ENCODE measurements around the gene CRYBG2. TPM values are rescaled to one million over a fixed set of nuclear protein-coding genes. Genes with fewer than 3 reads are reported as not detected.

CRYBG2 gene
- total RNA-seq, 4 donors from 2014 or later, result not detected

DNA sequence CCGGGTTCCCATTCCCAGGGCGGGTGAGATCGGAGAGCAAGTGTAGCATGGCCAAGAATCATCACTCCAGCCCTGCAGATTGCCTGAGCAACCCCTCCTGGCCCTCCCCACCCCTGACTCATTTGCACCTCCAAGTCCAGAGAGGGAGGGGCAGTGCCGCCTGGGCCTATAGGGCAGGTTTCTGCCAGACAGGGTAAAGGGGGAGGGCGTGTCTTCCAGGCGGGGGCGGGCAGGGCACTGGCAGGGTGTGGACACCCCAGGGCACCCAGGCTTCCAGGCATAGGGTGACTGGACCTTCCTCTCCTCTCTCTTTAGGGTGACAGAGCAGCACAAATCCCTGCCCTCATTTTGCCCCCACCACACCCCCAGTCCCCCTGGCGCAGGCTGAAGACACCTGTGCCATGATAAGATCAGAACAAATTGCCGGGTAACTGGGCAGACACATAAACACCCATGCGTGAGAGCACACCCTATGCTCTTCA, 3.2 kb upstream of the CRYBG2 start:
- H3K9me3 ChIP-seq, result no peaks in the 10 kb centered on the region
- no peak for TF ChIP-seq POLR2A (IDR thresholded peaks at IDR 0.05)
- TF ChIP-seq CTCF (IDR thresholded peaks at IDR 0.05 in 4 of 5, conservative IDR thresholded peaks at IDR 0.05 in 1 of 5), result no peak
- ATAC-seq, result no peak
- no peak overlapping the region for H3K27ac ChIP-seq
- no peaks in the 10 kb centered on the region for H3K36me3 ChIP-seq
- H3K27me3 ChIP-seq, result peaks cover 32 to 37% (median 34%) of the 10 kb centered on the region in 3 donors
- in situ Hi-C loops (cut with MboI; ENCODE audit: low sequenced_read_pairs in 4 of 4), result no loop called here
- no peak overlapping the region for H3K4me3 ChIP-seq
- no peak for DNase-seq
- peaks cover 0 to 5% of the 10 kb centered on the region in 2 donors for H3K4me1 ChIP-seq
- intact Hi-C loops (cut with DNase I; ENCODE audit: low total_unique reads), result no loop called here

GRCh38 chr1:26356106-26356505, 2.2 kb upstream of the CRYBG2 start:
- Histone ChIP-seq H3K27me3 (peaks cover 23 to 31% (median 25%) of the 10 kb centered on the region in 3 donors), H3K27ac (no peak overlapping the region), H3K4me1 (peaks cover 0 to 5% of the 10 kb centered on the region in 2 donors), H3K36me3 (no peaks in the 10 kb centered on the region), H3K9me3 (no peaks in the 10 kb centered on the region), H3K4me3 (no peak overlapping the region)
- in situ Hi-C loops (cut with MboI; ENCODE audit: low sequenced_read_pairs in 4 of 4) (no loop called here), intact Hi-C loops (cut with DNase I; ENCODE audit: low total_unique reads) (no loop called here)
- DNase-seq (no peak), ATAC-seq (no peak)
- TF ChIP-seq CTCF (IDR thresholded peaks at IDR 0.05 in 4 of 5, conservative IDR thresholded peaks at IDR 0.05 in 1 of 5) (no peak), POLR2A (IDR thresholded peaks at IDR 0.05) (no peak)

DNA sequence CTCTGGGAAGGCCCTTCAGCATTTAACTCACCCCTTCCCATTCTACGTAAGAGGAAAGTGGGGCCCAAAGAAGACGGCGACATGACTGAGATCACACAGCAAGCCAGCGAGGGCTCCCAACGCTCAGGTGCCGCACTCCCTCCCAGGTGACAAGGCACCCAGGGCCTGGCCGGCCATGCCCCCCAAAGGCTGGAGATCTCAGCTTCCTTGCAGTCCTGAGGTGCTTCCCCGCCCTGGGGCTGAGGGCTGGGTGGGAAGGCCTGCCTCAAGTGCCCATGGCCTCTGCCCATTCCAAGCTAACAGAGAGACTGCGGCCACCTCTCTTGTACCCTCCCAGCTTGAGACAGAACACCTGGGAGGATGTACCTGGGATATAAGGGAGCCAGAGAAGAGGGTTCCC, 1.0 kb upstream of the CRYBG2 start:
- in situ Hi-C loops (cut with MboI; ENCODE audit: low sequenced_read_pairs in 4 of 4), result no loop called here
- ATAC-seq (no peak), DNase-seq (no peak)
- TF ChIP-seq POLR2A (IDR thresholded peaks at IDR 0.05) (no peak), CTCF (IDR thresholded peaks at IDR 0.05 in 4 of 5, conservative IDR thresholded peaks at IDR 0.05 in 1 of 5) (no peak)
- Histone ChIP-seq H3K27ac (no peak overlapping the region), H3K27me3 (peaks cover 12 to 20% (median 14%) of the 10 kb centered on the region in 3 donors), H3K4me3 (no peak overlapping the region), H3K4me1 (peaks cover 0 to under 1% of the 10 kb centered on the region in 2 donors), H3K9me3 (no peaks in the 10 kb centered on the region), H3K36me3 (no peaks in the 10 kb centered on the region)
- intact Hi-C loops (cut with DNase I; ENCODE audit: low total_unique reads), result no loop called here

DNA sequence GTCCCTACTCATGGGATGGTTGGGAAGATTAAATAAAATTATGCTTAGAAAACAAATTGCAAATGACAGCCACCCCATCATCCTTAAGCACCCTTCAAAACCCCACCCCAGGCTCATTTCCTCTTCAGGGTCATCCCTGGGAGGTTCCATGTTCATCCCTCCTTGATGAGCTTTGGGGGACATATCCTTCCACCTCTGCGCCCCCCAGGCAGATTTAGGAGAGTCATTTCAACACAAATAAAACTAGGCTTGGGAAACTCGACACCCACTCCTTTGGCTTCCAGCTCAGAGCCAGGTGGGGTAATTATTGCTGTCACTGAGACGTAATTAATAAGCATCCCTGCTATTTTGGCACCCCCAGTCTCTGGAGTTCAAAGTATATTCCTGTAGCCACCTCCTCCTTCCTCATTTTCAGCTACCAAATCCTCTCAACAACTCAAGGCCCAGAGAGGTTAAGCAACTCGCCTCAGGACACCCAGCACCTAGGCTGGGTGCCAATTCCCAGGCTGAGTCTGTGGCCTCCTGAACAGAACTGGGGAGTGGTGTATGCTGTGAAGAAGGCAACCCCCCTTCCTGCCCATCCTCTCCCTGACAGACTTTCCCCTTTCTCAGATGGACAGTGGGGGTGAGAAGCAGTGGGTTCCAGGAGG, 595 bp downstream of the CRYBG2 start:
- no peak for ATAC-seq

More for the DNA sequence above, 595 bp downstream of the CRYBG2 start:
- in situ Hi-C loops (cut with MboI; ENCODE audit: low sequenced_read_pairs in 4 of 4) (no loop called here), intact Hi-C loops (cut with DNase I; ENCODE audit: low total_unique reads) (no loop called here)
- Histone ChIP-seq H3K9me3 (no peaks in the 10 kb centered on the region), H3K36me3 (no peaks in the 10 kb centered on the region), H3K4me1 (no peaks in the 10 kb centered on the region), H3K27me3 (peaks cover 0 to 6% (median under 1%) of the 10 kb centered on the region in 3 donors), H3K4me3 (no peak overlapping the region), H3K27ac (no peak overlapping the region)
- TF ChIP-seq POLR2A (IDR thresholded peaks at IDR 0.05) (no peak), CTCF (IDR thresholded peaks at IDR 0.05 in 4 of 5, conservative IDR thresholded peaks at IDR 0.05 in 1 of 5) (no peak)
- no peak for DNase-seq

Data from gastrocnemius medialis (tissue), 4 donors.